Smooth muscle cell (in vitro differentiated cells): ENCODE data around the gene APOL2. TPM values are rescaled to one million over a fixed set of nuclear protein-coding genes. Genes with fewer than 3 reads are reported as not detected.

Experiments used
- DNase-seq: peaks from one replicate; lab custom pipeline; 2025; ENCODE audit not compliant: unreplicated experiment; lab: John Stamatoyannopoulos, UW
- H2AFZ ChIP-seq: fragments of 200-600 bp; sonication (generic); 2 replicates; pipeline ENCODE4 v1.6.0; 2016; ENCODE audit warnings: antibody characterized with exemption, low read depth, mild to moderate bottlenecking
- H3F3A ChIP-seq: fragments of 200-600 bp; sonication (generic); 2 replicates; pipeline ENCODE4 v1.6.0; 2017; ENCODE audit warnings: antibody characterized with exemption, low read depth
- H3K27ac ChIP-seq: fragments of 200-600 bp; sonication (generic); 2 replicates; pipeline ENCODE4 v1.5.1; 2016; ENCODE audit warnings: low read depth, mild to moderate bottlenecking
- H3K27me3 ChIP-seq: fragments of 200-600 bp; sonication (generic); 2 replicates; pipeline ENCODE4 v1.6.1; 2016; ENCODE audit warnings: low read depth, mild to moderate bottlenecking
- H3K36me3 ChIP-seq: fragments of 200-600 bp; sonication (generic); 2 replicates; pipeline ENCODE4 v1.5.1; 2016; ENCODE audit warnings: low read depth
- H3K4me1 ChIP-seq: fragments of 200-600 bp; sonication (generic); 2 replicates; pipeline ENCODE4 v1.5.1; 2016; ENCODE audit warnings: low read depth
- H3K4me2 ChIP-seq: fragments of 200-600 bp; sonication (generic); 2 replicates; pipeline ENCODE4 v1.6.0; 2016; ENCODE audit warnings: mild to moderate bottlenecking
- H3K4me3 ChIP-seq: fragments of 200-600 bp; sonication (generic); 2 replicates; pipeline ENCODE4 v1.5.1; 2016; ENCODE audit warnings: mild to moderate bottlenecking
- H3K79me2 ChIP-seq: fragments of 200-600 bp; sonication (generic); 2 replicates; pipeline ENCODE4 v1.6.0; 2016; ENCODE audit warnings: low read depth, mild to moderate bottlenecking
- H3K9ac ChIP-seq: fragments of 200-600 bp; sonication (generic); 2 replicates; pipeline ENCODE4 v1.6.0; 2016; ENCODE audit warnings: low read depth
- H3K9me3 ChIP-seq: fragments of 200-600 bp; sonication (generic); replicated peaks from 2 replicates; pipeline ENCODE4 v1.5.1; 2016; ENCODE audit warnings: low read depth
- H4K20me1 ChIP-seq: fragments of 200-600 bp; sonication (generic); 2 replicates; pipeline ENCODE4 v1.6.0; 2016; ENCODE audit warnings: low read depth
- WGBS: methylation state at CpG from one replicate; pipeline ENCODE4 v1.1.7; 2016; ENCODE audit warnings: low lambda C conversion rate; 5-methylcytosine and 5-hydroxymethylcytosine counted together
- polyA plus RNA-seq: library from polyadenylated mRNA; unstranded; fragments of >200 nt; fragmentation: Nextera tagmentation; extraction: Ambion mirVana; gene quantifications from 2 replicates; pipeline ENCODE4 v1.2.1, GENCODE V29; 2016
- total RNA-seq: library from RNA; depleted of rRNA; stranded (reverse); fragments of >200 nt; gene quantifications from 2 replicates; pipeline ENCODE4 v1.2.3, GENCODE V29; 2014
- TF ChIP-seq, protein P1 (sequence below): fragments of 200-600 bp; sonication (generic); IDR thresholded peaks from 2 replicates; pipeline ENCODE4 v1.5.1; 2017; ENCODE audit warnings: borderline replicate concordance, mild to moderate bottlenecking, antibody characterized with exemption; ENCODE audit not compliant: insufficient read depth, poor library complexity, severe bottlenecking

The APOL2 gene
- total and polyA plus RNA-seq, 2 experiments from 2014 or later: 8.0 to 14.7 TPM

DNA sequence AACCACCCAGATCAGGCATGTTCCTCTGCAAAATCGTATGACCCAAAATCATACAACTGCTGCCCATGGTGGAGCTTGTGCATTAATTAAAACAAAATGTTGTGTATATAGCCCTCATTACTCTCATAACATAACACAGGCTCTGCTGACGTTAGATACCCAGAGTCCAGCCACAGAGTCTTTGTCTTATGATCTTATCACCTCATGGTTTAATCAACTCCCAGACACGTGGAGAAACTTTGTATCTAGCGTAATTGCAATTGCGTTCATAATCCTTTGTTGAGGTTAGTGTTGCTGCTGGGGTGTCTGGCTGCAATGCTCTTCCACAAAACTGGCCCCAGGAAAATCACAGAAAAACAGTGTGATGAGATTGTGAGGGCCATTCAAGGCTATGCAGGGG lies 8.6 kb upstream of the APOL2 start:
- Histone ChIP-seq H3F3A (no peaks in the 10 kb centered on the region), H3K27me3 (no peaks in the 10 kb centered on the region), H3K4me3 (no peak overlapping the region), H3K9me3 (no peaks in the 10 kb centered on the region), H3K4me1 (no peaks in the 10 kb centered on the region), H3K79me2 (no peaks in the 10 kb centered on the region), H3K4me2 (no peak overlapping the region), H3K27ac (no peak overlapping the region), H4K20me1 (no peaks in the 10 kb centered on the region), H2AFZ (no peak overlapping the region), H3K9ac (no peak overlapping the region), H3K36me3 (no peaks in the 10 kb centered on the region)
- TF ChIP-seq, protein P1, sequence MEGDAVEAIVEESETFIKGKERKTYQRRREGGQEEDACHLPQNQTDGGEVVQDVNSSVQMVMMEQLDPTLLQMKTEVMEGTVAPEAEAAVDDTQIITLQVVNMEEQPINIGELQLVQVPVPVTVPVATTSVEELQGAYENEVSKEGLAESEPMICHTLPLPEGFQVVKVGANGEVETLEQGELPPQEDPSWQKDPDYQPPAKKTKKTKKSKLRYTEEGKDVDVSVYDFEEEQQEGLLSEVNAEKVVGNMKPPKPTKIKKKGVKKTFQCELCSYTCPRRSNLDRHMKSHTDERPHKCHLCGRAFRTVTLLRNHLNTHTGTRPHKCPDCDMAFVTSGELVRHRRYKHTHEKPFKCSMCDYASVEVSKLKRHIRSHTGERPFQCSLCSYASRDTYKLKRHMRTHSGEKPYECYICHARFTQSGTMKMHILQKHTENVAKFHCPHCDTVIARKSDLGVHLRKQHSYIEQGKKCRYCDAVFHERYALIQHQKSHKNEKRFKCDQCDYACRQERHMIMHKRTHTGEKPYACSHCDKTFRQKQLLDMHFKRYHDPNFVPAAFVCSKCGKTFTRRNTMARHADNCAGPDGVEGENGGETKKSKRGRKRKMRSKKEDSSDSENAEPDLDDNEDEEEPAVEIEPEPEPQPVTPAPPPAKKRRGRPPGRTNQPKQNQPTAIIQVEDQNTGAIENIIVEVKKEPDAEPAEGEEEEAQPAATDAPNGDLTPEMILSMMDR: no peak
- 83% methylated on average over 5 of the region's 5 CpGs for WGBS
- DNase-seq: no peak

- H3K9ac ChIP-seq: no peak overlapping the region
- no peaks in the 10 kb centered on the region for H3K79me2 ChIP-seq
- no peaks in the 10 kb centered on the region for H3K27me3 ChIP-seq
- H3K4me2 ChIP-seq: no peak overlapping the region
- H3K4me3 ChIP-seq: no peak overlapping the region
- no peaks in the 10 kb centered on the region for H3K36me3 ChIP-seq
- TF ChIP-seq, protein P1: no peak
- DNase-seq: no peak
- WGBS: 75% methylated on average over 3 of the region's 3 CpGs
- no peak overlapping the region for H2AFZ ChIP-seq
- H3K9me3 ChIP-seq: no peaks in the 10 kb centered on the region
- no peak overlapping the region for H3K27ac ChIP-seq
- no peaks in the 10 kb centered on the region for H4K20me1 ChIP-seq
- no peaks in the 10 kb centered on the region for H3F3A ChIP-seq
- H3K4me1 ChIP-seq: no peaks in the 10 kb centered on the region
Measured at GRCh38 chr22:36246718-36247117, 7.4 kb upstream of the APOL2 start.

GRCh38 chr22:36245805-36246356 lies 6.6 kb upstream of the APOL2 start:
- H3K36me3 ChIP-seq: no peaks in the 10 kb centered on the region

More at GRCh38 chr22:36245805-36246356, 6.6 kb upstream of the APOL2 start:
- H3K9ac ChIP-seq: no peak overlapping the region
- no peak overlapping the region for H3K4me2 ChIP-seq
- no peak overlapping the region for H3K4me3 ChIP-seq
- H3K27ac ChIP-seq: no peak overlapping the region
- H2AFZ ChIP-seq: no peak overlapping the region
- WGBS: 87% methylated on average over 4 of the region's 4 CpGs
- H3K9me3 ChIP-seq: no peaks in the 10 kb centered on the region
- no peaks in the 10 kb centered on the region for H4K20me1 ChIP-seq
- H3K4me1 ChIP-seq: no peaks in the 10 kb centered on the region
- no peaks in the 10 kb centered on the region for H3K79me2 ChIP-seq
- TF ChIP-seq, protein P1: no peak
- H3F3A ChIP-seq: no peaks in the 10 kb centered on the region
- no peak for DNase-seq
- H3K27me3 ChIP-seq: no peaks in the 10 kb centered on the region
